GM18867 (cell line): ENCODE measurements around the gene PDAP1.
"Not testable (repeated sequence)": the region's sequence is repeated elsewhere in the genome, so short reads cannot be mapped to it uniquely, and the experiment has no call there.

ENCODE experiments used
- ATAC-seq: cut with Tn5 transposase; IDR thresholded peaks from one replicate; pipeline ENCODE4 v1.9.1; 2021; ENCODE audit warnings: mild to moderate bottlenecking, moderate library complexity; ENCODE audit not compliant: unreplicated experiment

Gene PDAP1

GRCh38 chr7:99357701-99358490, 50.5 kb downstream of the PDAP1 start:
- no peak for ATAC-seq

DNA sequence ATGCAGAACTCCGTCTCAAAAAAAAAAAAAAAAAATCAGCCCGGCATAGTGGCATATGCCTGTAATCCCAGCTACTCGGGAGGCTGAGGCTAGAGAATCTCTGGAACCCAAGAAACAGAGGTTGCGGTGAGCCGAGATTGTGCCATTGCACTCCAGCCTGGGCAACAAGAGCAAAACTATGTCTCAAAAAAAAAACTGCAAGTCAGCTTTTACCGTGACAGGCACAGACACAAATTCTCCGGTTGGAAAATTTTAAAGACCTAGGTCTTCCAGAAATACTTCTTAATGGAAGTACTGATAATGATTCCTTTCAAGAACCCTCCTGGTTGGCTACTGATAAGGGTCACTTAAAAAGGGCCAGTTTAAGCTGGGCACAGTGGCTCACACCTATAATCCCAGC, 53.3 kb downstream of the PDAP1 start:
- no peak for ATAC-seq

GRCh38 chr7:99352247-99352646, 56.1 kb downstream of the PDAP1 start:
- no peak for ATAC-seq

GRCh38 chr7:99350641-99351040, 57.8 kb downstream of the PDAP1 start:
- not testable (repeated sequence) for ATAC-seq
